SK-N-MC (cell line): ENCODE results near the gene GPR179.
"Not testable (repeated sequence)": the region's sequence is repeated elsewhere in the genome, so short reads cannot be mapped to it uniquely, and the experiment has no call there.

Experiments
- DNase-seq: peaks from one replicate; pipeline ENCODE4 v3.0.0-alpha.2; 2011; ENCODE audit warnings: low read depth, low spot score
- H3K27ac ChIP-seq: fragments of 200-600 bp; sonication (generic); 2 replicates; pipeline ENCODE4 v1.5.1; 2016; ENCODE audit warnings: mixed run types
- H3K36me3 ChIP-seq: fragments of 200-600 bp; sonication (generic); 2 replicates; pipeline ENCODE4 v1.6.1; 2017; ENCODE audit warnings: antibody characterized with exemption, low read length, mixed read lengths; ENCODE audit not compliant: insufficient read depth
- H3K4me3 ChIP-seq: fragments of 200-600 bp; sonication (generic); 2 replicates; pipeline ENCODE4 v1.5.1; 2016
- H3K9ac ChIP-seq: fragments of 200-600 bp; sonication (generic); 2 replicates; pipeline ENCODE4 v1.8.0; 2017; ENCODE audit warnings: mixed run types, mixed read lengths; ENCODE audit not compliant: insufficient read length
- H3K9me3 ChIP-seq: fragments of 200-600 bp; sonication (generic); 2 replicates; pipeline ENCODE4 v1.6.1; 2017; ENCODE audit warnings: low read depth, mild to moderate bottlenecking, antibody characterized with exemption, low read length, moderate library complexity, mixed read lengths
- EZH2 ChIP-seq: fragments of 200-600 bp; sonication (generic); IDR thresholded peaks from one replicate; pipeline ENCODE4 v1.6.1; 2017; ENCODE audit warnings: antibody characterized with exemption
- FOXP2 ChIP-seq: optimal IDR thresholded peaks from 2 replicates; pipeline ENCODE3; 2011; ENCODE audit warnings: mild to moderate bottlenecking, moderate library complexity; ENCODE audit not compliant: insufficient read depth; ENCODE audit errors: extremely low read length, control extremely low read depth
- POLR2AphosphoS5 ChIP-seq: IDR thresholded peaks from 2 replicates; pipeline ENCODE4 v1.6.1; 2012; ENCODE audit warnings: mild to moderate bottlenecking, low read depth, low read length, borderline replicate concordance

GPR179 gene

DNA sequence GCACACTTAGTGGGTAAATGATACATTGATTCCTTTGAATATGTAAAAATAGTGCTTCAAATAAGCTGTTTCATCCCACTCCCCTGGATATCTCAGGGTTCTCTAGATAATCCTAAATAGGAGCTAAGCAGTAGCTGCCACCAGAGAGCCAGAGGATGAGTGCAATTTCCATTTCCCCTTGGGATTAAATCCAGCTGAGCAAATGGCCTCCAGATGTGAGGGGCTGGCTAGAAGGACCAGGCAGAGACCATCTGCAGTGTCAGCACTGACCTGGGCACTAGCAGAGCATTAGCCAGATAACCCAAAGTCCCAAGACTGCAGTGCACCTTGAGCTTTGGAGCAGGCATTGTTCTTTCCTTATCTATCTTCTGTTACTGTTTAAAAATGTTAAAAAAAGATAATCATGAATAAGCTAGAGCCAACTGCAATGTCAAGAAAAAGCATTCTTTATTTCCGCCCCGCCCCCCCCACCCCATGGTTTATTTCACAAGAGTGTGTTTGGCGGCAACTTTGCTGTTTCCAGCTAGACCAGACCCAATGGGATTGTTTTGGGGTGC, 19.5 kb downstream of the GPR179 start:
- Histone ChIP-seq H3K27ac (0 out of 2 replicates have a peak overlapping the region, but pooled peaks have one; percentile 6), H3K36me3 (peaks cover 19% of the 10 kb centered on the region), H3K4me3 (no peak overlapping the region), H3K9me3 (no peaks in the 10 kb centered on the region), H3K9ac (no peak overlapping the region)
- no peak for DNase-seq
- no peak for TF ChIP-seq FOXP2
- TF ChIP-seq POLR2AphosphoS5, result no peak
- TF ChIP-seq EZH2, result no peak

DNA sequence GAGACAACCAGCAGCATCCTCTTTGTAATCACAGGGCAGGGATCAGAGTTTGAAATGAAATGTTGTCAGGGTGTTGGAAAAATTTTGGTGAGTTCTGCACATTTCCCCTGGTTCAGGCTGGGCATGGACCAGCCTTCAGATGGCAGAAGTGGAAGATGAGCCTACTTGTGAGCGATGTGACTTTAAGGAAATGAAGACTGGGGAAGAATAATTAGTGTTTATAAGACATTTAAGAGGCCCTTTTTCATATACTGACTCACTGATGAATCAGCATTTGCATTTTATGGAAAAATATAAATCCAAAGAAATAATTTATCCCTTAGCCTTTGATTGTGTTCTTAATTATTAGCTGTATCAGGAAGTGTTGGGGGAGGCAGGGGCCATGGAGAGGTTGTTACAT, 20.9 kb downstream of the GPR179 start:
- no peak for TF ChIP-seq EZH2
- no peak for TF ChIP-seq POLR2AphosphoS5
- no peak for TF ChIP-seq FOXP2
- Histone ChIP-seq H3K36me3 (peaks cover 22% of the 10 kb centered on the region), H3K9me3 (no peaks in the 10 kb centered on the region), H3K9ac (no peak overlapping the region), H3K4me3 (no peak overlapping the region), H3K27ac (no peak overlapping the region)
- DNase-seq, result no peak

DNA sequence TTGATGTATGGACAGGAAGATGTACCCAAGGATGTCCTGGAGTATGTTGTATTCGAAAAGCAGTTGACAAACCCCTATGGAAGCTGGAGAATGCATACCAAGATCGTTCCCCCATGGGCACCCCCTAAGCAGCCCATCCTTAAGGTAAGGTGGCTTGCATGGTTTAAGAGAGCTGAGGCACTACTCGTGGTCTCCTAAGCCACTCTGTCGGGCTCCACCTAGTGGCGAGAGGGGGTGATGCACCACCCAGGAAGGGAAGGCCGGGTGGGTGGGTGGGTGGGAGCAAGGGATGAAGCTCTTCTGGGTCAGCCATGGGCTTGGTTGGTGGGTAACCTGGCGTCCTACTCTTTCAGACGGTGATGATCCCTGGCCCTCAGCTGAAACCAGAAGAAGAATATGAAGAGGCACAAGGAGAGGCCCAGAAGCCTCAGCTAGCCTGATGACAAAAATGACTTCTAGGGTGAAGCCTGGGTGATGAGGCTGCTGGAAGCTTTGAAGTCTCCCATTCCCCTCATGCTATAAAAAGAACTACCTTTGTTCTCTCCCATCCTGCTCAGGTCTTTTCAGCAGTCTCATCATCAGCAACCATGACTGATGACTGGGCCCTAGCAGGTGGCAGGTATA, 21.5 kb downstream of the GPR179 start:
- TF ChIP-seq FOXP2 (no peak), POLR2AphosphoS5 (no peak), EZH2 (no peak)
- no peak overlapping the region for H3K4me3 ChIP-seq
- H3K36me3 ChIP-seq, result peaks cover 22% of the 10 kb centered on the region
- H3K9me3 ChIP-seq, result no peaks in the 10 kb centered on the region
- peak; percentile 26 for DNase-seq
- no peak overlapping the region for H3K9ac ChIP-seq
- H3K27ac ChIP-seq, result no peak overlapping the region

DNA sequence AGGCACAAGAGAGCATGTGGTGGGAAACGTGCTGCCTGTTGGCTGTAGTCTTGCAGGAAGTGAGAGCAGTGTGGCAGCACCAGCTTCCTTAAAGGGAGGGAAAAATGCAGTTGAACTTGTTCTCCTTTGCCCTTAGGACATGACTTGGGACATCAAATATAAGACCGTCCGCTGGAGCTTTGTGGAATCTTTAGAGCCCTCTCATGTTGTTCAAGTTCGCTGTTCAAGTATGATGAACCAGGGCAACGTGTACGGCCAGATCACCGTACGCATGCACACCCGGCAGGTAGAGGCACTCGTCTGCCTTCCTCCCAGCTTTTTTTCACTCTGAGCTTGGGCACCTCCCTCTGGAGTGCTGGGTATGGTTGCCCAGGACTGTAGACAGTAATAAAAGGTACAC, 23.3 kb downstream of the GPR179 start:
- no peaks in the 10 kb centered on the region for H3K9me3 ChIP-seq
- H3K27ac ChIP-seq, result no peak overlapping the region
- DNase-seq, result no peak
- TF ChIP-seq POLR2AphosphoS5, result no peak
- TF ChIP-seq FOXP2, result no peak
- TF ChIP-seq EZH2, result no peak
- H3K9ac ChIP-seq, result no peak overlapping the region
- H3K4me3 ChIP-seq, result no peak overlapping the region
- peaks cover 29% of the 10 kb centered on the region for H3K36me3 ChIP-seq

DNA sequence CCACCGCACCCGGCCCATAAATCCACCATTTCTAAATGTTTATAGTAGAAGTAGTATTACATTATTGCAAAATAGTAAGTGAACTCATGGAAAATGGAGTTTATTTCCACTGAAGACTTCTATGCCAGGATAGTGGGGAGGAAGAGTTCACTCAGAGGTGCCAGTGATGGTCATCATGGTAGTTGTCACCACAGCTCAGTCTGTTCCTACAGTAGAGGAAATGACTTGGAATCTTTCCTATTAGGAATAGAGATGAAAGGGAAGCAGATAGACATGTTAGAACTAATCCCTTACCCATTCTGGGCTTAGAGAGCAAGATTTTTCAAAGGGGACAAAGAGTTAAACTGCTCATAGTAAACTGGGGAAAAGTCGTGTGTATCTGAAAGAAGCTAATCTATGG, 26.7 kb downstream of the GPR179 start:
- DNase-seq, result no peak
- no peak for TF ChIP-seq EZH2
- H3K27ac ChIP-seq, result no peak overlapping the region
- no peak overlapping the region for H3K4me3 ChIP-seq
- peaks cover 14% of the 10 kb centered on the region for H3K36me3 ChIP-seq
- no peak overlapping the region for H3K9ac ChIP-seq
- no peaks in the 10 kb centered on the region for H3K9me3 ChIP-seq

DNA sequence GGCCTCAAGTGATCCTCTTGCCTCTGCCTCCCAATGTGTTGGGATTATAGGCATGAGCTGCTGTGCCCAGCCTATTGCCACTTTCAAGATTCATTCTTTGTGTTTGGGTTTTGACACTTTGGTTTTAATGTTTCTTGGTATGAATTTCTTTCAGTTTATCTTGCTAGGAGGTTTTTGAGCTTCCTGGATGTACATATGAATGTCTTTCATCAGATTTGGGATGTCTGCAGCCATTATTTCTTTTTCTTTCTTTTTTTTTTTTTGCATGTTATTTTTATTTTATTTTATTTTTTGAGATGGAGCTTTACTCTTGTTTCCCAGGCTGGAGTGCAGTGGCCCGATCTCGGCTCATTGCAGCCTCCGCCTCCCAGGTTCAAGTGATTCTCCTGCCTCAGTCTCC, 28.3 kb downstream of the GPR179 start:
- DNase-seq, result no peak
- Histone ChIP-seq H3K9ac (no peak overlapping the region), H3K9me3 (no peaks in the 10 kb centered on the region), H3K36me3 (peaks cover 14% of the 10 kb centered on the region), H3K27ac (no peak overlapping the region), H3K4me3 (no peak overlapping the region)
- TF ChIP-seq FOXP2, result no peak
- TF ChIP-seq POLR2AphosphoS5, result no peak
- no peak for TF ChIP-seq EZH2

DNA sequence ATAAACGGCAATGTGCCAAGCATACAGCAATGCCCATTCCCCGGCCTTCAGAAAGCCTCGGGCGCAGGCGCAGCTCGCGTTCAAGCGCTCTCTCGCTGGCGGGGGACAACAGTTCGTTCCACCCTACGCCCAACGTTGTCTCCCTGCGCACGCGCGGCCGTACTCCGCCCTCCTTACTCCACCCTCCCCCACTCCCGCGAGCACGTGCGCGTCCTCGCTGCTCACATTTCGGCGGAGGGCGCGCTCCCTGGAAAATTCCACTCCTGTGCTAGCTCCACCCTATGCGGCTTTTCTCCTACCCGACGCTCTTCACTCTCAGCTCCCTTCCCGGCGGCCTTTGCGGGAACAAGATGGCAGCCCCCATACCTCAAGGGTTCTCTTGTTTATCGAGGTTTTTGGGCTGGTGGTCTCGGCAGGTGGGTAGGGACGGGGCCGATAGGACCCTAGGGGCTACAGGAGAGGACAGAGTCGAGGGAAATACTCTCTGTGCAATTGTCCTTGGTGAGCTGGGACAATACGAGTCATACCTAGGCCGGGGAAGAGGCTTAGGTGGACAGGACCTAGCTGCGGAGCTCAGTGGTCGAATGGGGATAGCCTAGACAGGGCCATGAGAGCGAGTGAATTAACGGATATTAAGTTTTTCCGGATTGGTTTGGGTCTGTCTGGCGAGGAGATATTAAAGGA, 46.8 kb downstream of the GPR179 start, which contains the start of gene MRPL45:
Gene MRPL45, plus strand, starts transcription at position 335 of the 684 bp plus-strand sequence. Its CDS starts 16 bp downstream, at position 351.
- Histone ChIP-seq H3K27ac (peak within 1 kb of the TSS; percentile 70; the same call in 1 of the 2 replicates), H3K9ac (peak within 1 kb of the TSS; percentile 84), H3K4me3 (peak within 1 kb of the TSS; percentile 80)
- H3K9me3 ChIP-seq, H3K36me3 ChIP-seq: not testable (repeated sequence)
- peak; percentile 53 for TF ChIP-seq POLR2AphosphoS5
- peak; percentile 71 for DNase-seq

DNA sequence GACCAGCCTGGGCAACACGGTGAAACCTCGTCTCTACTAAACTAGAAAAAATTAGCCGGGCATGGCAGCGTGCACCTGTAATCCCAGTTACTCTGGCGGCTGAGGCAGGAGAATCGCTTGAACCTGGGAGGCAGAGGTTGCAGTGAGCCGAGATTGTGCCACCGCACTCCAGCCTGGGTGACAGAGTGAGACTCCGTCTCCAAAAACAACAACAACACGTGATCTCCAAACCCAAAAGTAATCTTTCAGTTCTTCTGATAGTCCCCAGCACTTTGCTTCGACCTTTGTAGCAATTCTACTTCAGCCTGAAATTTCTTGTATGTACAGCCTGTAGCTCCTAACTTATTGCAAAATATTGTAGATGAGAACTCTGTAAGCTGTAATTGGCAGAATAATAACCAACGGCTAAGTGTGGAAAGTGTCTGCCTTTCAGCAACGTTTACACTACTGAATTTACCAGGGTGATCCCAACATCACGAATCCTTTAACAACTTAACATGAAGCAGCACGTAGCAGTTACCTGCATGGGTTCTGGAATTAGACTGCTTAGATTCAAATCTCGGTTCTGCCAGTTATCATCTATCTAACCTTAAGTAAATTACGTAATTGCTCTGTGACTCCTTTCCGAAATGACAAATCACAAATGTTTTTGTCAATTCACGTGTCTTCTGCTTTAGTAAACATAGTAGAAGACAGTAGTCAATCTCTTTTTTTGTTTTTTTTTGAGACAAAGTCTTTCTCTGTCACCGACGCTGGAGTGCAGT, 48.0 kb downstream of the GPR179 start:
- not testable (repeated sequence) for H3K27ac ChIP-seq, H3K9ac ChIP-seq, H3K4me3 ChIP-seq, DNase-seq, H3K36me3 ChIP-seq, H3K9me3 ChIP-seq

DNA sequence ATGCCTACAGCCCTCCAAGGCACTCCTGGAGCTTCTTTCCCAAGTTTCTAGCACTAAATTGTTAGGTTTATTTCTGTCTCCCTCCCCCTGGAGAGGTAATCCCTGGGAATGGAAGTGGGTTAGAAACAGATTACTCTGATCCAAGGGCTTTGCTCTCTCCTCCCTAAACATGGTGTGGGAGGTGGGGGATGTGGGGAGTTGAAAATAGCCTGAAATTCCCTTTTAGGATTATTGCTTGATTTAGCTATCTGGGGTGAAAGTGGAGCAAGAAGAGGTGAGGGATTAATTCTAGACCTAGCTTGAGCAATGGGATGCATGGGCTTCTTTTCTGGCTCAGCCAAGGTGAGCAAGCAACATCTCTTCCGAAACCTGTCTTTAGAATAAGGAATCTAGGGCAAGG, 54.0 kb downstream of the GPR179 start:
- not testable (repeated sequence) for DNase-seq, H3K9ac ChIP-seq, H3K27ac ChIP-seq, H3K4me3 ChIP-seq, H3K36me3 ChIP-seq, H3K9me3 ChIP-seq

DNA sequence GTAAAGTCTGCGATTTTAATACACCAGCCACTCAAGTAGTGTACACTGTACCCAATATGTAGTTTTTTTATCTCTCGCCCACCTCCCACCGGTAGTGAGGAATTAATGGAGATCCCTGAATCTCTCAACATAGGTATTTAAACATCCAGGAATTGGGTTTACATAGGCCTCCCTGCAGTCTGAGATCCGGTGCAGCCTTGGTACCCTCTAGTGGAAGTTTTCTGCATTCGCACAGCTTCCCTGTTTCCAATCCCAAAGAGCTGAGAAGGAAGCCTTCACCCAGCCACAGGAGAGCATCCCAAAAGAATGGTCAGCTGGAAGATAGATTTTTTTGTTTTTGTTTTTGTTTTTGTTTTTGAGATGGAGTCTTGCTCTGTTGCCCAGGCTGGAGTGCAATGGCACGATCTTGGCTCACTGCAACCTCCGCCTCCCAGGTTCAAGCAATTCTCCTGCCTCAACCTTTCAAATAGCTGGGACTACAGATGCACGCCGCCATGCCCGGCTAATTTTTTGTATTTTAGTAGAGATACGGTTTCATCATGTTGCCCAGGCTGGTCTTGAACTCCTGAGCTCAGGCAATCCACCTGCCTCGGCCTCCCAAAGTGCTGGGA, 55.4 kb downstream of the GPR179 start:
- not testable (repeated sequence) for DNase-seq, H3K9me3 ChIP-seq, H3K9ac ChIP-seq, H3K4me3 ChIP-seq, H3K27ac ChIP-seq, H3K36me3 ChIP-seq

DNA sequence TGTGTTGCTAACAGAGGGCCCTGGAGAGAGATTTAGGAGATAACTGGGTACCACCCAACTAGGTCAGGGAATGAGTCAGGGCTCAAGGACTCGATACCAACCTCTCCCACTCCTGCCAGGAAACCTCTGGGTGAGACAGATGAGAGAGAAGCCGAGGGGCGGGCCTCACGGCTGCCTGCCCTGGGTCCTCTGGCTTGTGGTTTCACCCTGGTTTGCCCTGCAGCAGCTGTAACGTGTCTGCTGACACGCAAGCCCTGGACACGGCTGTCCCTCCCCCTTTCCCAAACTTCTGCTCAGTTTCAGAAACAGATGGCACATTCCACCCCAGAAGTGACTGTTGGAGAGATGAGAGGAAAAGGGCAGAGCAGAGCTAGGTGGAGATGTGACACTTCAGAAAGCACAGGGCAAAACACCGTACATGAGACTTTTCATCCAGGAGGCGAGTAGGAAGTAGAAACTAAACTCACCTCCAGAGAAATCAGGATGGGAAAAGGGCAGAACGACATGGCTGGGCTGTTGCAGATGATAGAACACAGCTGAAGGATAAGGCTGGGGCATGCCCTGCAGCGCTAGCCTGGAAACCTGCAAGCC, 57.2 kb downstream of the GPR179 start:
- H3K9me3 ChIP-seq, H3K4me3 ChIP-seq, H3K9ac ChIP-seq, H3K27ac ChIP-seq, DNase-seq, H3K36me3 ChIP-seq: not testable (repeated sequence)

DNA sequence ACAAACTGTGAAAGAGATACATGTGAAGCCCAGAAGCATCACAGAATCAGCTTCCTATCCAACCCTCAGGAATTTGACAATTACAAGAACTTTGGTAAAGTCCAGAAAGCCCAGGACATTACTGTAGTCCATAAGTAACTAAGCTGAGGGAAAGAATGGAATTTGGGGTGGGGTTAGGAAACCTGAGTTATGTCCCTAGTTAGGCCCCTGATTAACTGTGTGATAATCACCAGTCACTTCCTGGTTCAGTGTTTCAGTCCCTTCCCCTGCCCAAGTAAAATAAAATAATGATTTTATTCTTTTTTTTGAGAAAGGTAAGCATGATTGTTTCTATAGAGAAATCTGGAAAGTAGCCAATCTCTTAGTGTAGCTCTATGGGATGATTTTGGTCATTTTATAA, 57.8 kb downstream of the GPR179 start:
- not testable (repeated sequence) for H3K27ac ChIP-seq, H3K9ac ChIP-seq, H3K9me3 ChIP-seq, H3K36me3 ChIP-seq, H3K4me3 ChIP-seq, DNase-seq
